GM23248 (cell line): ENCODE measurements around the gene KCNH2.

Experiments used
- EZH2 ChIP-seq: fragments of 200-600 bp; sonication (generic); IDR thresholded peaks from 2 replicates; pipeline ENCODE4 v1.6.1; 2018; ENCODE audit warnings: antibody characterized with exemption, mild to moderate bottlenecking; ENCODE audit not compliant: insufficient read depth, poor library complexity, severe bottlenecking
- EZH2phosphoT487 ChIP-seq: fragments of 200-600 bp; sonication (generic); IDR thresholded peaks from 2 replicates; pipeline ENCODE4 v1.6.1; 2018; ENCODE audit warnings: antibody characterized with exemption, moderate library complexity, mild to moderate bottlenecking, low read depth; ENCODE audit not compliant: insufficient read depth

- TF ChIP-seq EZH2 (no peak), EZH2phosphoT487 (no peak)
Observed at GRCh38 chr7:150934045-150934766, 43.9 kb downstream of the KCNH2 start.
